Activated CD8-positive, alpha-beta memory T cell treated with anti-CD3 and anti-CD28 coated beads, Interleukin-2, amount 50 U/mL, for 1 hour (primary cell): Measurements from ENCODE around the gene MAN1C1.
"Not testable (repeated sequence)": the region's sequence is repeated elsewhere in the genome, so short reads cannot be mapped to it uniquely, and the experiment has no call there.

Source experiments
- DNase-seq: peaks from one replicate; pipeline ENCODE4 v3.0.0-alpha.2; 2020; ENCODE audit errors: extremely low read depth

Gene MAN1C1

DNA sequence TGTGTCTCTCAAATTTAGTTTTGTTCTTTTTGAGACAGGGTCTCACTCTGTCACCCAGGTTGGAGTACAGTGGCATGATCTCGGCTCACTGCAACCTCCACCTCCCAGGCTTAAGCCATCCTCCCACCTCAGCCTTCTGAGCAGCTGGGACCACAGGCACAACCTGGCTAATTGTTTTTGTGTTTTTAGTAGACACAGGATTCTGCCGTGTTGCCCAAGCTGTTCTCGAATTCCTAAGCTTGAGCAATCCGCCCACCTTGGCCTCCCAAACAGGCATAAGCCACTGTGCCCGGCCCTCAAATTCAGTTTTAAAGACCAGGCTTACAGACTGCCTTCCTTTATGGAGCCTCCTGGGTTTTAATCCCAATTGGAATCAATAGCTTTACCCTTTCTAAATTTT is 99.7 kb downstream of the MAN1C1 start:
- DNase-seq = no peak

DNA sequence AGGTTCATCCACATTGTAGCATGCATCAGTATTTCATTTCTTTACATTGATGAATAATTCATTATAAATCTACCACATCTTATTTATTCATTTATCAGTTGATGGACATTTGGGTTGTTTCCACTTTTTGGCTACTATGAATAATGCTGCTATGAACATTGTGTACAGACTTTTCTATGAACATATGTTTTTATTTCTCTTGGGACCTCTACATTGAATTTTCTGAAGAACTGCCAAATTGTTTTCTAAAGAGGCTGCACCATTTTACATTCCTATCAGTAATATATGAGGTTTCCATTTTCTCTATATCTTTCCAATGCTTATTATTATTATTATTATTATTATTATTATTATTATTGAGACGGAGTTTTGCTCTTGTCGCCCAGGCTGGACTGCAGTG is 102.1 kb downstream of the MAN1C1 start:
- DNase-seq = no peak

- DNase-seq = no peak
These were observed 104.0 kb downstream of the MAN1C1 start for GRCh38 chr1:25720624-25721023.

- no peak for DNase-seq
These were observed 106.8 kb downstream of the MAN1C1 start for GRCh38 chr1:25723250-25723880.

DNA sequence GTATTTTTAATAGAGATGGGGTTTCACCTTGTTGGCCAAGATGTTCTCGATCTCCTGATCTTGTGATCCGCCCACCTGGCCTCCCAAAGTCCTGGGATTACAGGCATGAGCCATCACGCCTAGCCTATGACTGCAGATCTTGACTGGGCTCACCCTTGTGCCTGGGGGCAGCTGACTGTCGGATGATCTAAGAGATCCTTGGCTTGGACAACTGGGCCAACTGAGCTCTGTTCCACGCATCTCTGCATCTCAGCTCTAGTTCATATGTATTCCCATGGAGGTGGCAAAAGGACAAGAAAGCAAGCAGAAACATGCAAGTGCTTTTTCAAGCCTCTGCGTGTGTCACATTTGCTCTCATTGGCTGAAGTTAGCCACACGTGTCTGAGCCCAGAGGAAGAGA is 107.6 kb downstream of the MAN1C1 start:
- DNase-seq = no peak

GRCh38 chr1:25724966-25725365 is 108.4 kb downstream of the MAN1C1 start:
- no peak for DNase-seq

GRCh38 chr1:25725482-25725881 is 108.9 kb downstream of the MAN1C1 start:
- DNase-seq = no peak

DNA sequence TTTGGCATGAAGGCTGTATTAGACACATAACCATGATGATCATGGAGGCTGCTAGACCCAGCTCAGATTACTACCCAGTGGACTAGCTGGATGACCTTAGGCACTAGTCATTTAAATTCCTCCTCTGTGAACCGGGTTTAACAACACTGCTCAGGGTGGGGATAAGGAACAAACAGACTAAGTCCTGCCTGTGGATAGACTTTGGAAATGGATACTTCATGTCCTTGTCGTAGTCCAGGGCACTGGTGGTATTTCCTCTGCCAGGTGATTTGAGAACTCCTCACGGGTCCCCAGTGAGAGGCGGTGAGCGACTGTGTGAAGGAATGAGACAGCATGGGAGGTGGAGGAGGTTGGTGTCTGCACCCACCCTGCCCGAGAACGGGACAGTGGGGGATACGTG is 110.5 kb downstream of the MAN1C1 start:
- DNase-seq = no peak

GRCh38 chr1:25727635-25728286 is 111.2 kb downstream of the MAN1C1 start:
- no peak for DNase-seq

- DNase-seq = no peak
These were observed 111.8 kb downstream of the MAN1C1 start for GRCh38 chr1:25728301-25728935.

DNA sequence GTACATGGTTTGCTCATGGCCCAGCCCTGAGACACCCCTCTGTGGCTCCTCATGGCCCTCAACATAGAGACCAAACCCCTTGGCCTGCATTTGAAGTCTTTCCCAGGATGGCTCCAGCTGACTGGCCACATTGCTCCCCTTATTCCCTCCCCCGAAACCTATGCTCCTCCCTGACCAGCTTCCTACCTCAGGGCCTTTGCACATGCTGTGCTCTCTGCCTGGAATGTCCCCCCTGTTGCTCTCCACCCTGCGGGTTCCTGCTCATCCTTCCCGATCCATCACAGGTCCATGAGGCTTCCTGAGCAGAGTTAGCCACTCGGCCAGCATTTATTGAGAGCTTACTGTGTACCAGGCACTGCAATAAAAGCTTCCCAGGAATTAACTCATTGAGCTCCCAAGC is 112.5 kb downstream of the MAN1C1 start:
- no peak for DNase-seq

DNA sequence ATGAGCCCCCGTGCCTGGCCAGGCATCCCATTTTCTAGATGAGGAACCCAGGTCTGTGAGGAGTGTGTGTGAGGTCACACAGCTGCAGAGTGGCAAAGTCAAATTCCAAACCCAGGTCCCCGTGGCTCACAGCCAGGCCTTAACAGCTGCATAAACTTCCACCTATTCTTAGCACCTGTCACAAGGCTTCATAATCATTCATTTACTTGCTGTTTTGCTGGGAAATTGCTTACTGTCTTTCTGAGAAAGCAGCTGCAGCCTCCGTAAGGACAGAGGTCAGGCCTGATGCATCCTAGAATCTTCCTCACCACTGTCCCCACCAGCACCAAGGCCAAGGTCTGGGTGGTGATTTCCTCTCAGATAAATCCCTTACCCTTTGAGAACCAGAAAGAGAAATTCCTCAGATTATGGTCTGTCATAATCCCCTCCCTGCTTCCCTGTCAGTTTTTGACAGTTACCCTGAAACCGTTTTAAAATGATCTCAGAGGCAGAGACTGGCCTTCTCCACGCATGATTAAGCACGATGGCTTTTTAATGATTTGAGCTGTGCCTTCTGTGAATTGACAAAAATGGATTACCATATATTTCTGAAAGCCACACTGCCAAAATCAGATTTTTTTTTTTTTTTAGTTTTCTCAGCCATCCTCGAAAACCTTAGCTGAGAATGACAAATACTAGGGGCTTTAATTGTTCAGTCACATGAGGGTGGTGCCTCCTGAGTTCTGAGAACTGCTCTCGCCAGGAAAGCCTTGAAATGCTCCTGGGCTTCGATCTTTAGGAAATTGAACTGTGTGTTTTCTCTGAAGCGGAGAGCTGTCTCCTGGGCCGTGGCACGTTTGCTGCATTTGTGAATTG is 113.4 kb downstream of the MAN1C1 start:
- DNase-seq = no peak

DNA sequence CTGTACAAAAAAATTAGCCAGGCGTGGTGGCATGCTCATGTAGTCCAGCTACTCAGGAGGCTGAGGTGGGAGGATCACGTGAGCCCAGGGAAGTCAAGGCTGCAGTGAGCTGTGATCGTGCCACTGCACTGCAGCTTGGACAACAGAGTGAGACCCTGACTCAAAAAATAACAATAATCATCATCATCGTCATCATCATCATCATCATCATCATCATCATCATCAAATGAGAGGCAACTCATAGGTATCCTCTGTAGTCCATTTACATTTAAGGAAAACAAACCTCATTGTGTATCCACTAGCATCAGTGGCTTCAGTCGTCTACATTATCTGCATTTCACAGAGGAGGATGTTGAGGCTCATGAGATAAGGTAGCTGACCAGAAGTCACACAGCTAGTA is 114.6 kb downstream of the MAN1C1 start:
- DNase-seq = no peak

GRCh38 chr1:25731626-25732370 is 115.2 kb downstream of the MAN1C1 start:
- DNase-seq = no peak

DNA sequence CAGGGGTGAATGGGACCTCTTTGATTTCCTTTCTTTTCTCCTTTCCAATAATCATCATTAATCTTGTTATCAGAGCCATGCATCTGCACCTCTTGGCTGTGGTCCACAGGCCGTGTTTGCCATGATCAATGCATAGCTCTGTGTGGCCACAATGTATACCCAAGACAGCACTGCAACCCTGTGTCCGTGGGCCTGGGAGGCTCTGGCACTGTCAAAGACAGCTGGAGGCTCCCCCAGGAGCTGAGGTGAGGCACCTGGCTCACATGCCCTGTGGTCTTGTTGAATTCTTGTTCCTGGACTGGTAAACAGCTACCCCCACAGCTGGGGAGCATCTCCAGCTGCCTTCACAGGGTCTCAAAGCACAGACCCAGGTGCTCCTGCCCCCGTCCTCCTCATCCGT is 116.2 kb downstream of the MAN1C1 start:
- no peak for DNase-seq

- no peak for DNase-seq
These were observed 116.7 kb downstream of the MAN1C1 start for GRCh38 chr1:25733271-25733670.

- not testable (repeated sequence) for DNase-seq
These were observed 118.4 kb downstream of the MAN1C1 start for GRCh38 chr1:25734991-25735390.

DNA sequence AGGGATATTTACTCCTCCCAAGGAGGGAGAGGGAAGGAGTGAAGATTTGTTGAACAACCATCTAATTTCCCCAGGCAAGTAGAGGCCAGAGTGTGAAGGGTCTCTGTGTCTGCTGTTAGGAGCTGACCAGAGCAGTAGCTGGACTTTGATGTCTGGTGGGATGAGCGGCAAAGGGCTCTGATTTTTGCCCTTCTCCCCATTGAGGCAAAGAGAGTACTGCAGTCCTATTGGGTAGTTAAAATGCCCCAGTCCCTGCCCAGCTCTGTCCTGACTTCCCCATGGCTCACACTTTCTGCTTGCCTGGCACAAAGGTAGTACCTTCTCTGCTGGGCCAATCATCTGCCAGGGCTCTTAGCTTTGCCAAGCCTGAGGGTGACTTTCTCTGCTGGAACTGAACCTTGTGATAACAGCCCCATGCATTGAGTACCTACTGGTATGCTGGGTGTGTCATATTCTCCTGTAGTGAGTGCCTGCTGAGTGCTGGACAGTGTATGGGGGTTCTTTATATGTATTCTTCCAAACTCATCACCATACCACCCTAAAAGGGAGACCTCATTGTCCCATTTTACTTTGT is 119.5 kb downstream of the MAN1C1 start:
- DNase-seq = no peak

DNA sequence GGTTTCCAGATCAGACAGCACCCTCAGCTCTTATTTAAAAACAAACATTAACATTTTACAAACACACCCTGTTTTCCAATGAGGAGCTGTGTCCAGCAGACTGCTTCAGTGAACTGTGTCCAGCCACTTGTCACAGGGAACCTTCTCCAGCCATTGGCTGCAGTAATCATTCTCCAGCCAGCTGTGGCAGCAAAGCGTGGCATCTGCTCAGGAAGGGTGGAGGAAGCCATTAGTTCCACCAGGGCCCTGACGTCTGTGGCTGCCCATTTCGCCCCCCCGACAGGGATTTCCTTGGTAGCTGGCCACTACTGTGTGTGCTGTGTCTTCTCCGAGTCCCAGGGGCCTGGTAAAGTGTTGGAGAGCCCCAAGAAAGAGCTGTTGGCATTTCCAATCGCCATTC is 120.5 kb downstream of the MAN1C1 start:
- DNase-seq = no peak

DNA sequence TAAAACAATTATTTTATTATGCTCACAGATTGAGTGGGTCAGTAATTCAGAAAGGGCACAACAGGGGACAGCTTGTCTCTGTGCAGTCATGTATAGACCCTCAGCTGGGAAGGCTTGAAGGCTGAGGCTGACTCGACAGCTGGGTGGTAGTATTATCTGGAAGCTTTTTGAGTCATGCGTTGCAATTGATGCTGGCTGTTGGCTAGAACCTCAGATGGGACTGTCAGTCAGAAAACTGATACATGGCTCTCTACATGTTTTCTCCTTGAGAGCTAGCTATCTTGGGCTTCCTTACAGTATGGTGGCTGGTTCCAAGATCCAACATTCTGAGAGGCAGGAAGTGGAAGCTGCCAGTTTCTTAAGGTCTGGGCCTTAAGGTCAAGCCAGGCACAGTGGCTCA is 121.9 kb downstream of the MAN1C1 start:
- DNase-seq = no peak

GRCh38 chr1:25739341-25739740 is 122.8 kb downstream of the MAN1C1 start:
- DNase-seq = no peak
